GM19395 (cell line): ENCODE measurements around the gene SELENOK.

Experiments
- ATAC-seq: cut with Tn5 transposase; IDR thresholded peaks from one replicate; pipeline ENCODE4 v1.9.1; 2021; ENCODE audit warnings: mild to moderate bottlenecking, moderate library complexity; ENCODE audit not compliant: unreplicated experiment

The SELENOK gene

GRCh38 chr3:53843195-53844177 lies 48.2 kb downstream of the SELENOK start:
- peak; percentile 48 for ATAC-seq

DNA sequence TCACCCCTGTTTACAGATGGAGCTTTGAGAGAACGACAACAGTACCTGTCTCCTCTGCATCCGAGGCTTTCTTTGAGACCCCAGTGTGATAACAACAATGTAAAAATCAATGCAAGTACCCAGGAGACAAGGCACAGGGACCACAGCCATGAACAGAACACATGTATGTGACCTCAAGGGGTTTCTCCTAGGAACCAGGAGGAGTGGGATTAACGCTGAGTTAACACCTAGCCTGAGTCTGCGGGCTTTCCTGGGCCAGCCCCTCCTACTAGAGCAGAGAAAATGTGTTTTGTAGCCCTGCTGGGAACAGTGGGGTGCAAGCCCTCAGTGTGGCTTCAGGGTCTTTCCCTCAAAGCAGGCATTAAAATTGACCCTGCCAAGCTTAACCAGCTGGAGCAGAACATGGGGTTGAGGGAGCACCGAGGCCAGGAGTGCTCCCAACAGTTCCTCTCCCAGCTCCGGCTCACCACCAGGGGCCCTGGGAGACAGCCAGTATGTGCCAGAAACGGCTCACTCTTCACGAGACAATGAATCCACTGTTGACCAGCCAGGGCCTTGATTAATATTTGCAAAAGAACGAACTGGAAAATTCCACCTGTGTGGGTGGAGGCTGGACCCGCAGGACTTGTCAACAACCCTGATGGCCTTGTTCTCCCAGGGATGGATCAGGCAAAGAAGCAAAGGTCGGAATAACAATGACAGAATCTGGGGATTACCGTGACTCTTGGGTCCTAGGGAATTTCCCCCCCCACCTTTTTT lies 49.0 kb downstream of the SELENOK start:
- no peak for ATAC-seq

GRCh38 chr3:53841296-53841695 lies 50.4 kb downstream of the SELENOK start:
- no peak for ATAC-seq

- ATAC-seq: no peak
Measured at GRCh38 chr3:53837331-53837730, 54.3 kb downstream of the SELENOK start.

GRCh38 chr3:53836084-53836872 lies 55.4 kb downstream of the SELENOK start:
- no peak for ATAC-seq

DNA sequence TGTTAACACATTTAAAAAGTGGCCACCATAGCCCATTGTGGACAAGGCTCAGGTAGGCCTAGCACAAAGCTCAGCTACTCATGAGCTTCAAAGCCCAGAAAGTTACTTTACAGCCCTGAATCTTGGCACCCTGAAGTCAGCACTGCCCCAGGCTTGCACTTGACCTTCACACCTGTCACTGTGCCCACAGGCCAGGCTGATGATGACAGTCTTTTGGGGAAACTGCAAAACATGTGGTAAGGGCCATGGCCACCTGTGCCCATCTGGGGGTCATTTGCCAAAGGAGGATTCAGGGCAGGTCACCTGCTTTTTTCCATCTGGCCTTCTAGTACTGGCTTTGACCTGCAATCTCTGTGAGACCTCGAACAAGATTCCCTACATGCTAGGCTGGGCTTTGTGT lies 56.4 kb downstream of the SELENOK start:
- no peak for ATAC-seq

- no peak for ATAC-seq
Measured at GRCh38 chr3:53834429-53835095, 57.1 kb downstream of the SELENOK start.
